GM10847 (cell line): ENCODE data around the gene SCAMP5.

Experiments used
- POLR2A ChIP-seq: IDR thresholded peaks from 2 replicates; pipeline ENCODE4 v1.6.1; 2011; ENCODE audit not compliant: insufficient read length; ENCODE audit errors: extremely low read depth

The SCAMP5 gene

DNA sequence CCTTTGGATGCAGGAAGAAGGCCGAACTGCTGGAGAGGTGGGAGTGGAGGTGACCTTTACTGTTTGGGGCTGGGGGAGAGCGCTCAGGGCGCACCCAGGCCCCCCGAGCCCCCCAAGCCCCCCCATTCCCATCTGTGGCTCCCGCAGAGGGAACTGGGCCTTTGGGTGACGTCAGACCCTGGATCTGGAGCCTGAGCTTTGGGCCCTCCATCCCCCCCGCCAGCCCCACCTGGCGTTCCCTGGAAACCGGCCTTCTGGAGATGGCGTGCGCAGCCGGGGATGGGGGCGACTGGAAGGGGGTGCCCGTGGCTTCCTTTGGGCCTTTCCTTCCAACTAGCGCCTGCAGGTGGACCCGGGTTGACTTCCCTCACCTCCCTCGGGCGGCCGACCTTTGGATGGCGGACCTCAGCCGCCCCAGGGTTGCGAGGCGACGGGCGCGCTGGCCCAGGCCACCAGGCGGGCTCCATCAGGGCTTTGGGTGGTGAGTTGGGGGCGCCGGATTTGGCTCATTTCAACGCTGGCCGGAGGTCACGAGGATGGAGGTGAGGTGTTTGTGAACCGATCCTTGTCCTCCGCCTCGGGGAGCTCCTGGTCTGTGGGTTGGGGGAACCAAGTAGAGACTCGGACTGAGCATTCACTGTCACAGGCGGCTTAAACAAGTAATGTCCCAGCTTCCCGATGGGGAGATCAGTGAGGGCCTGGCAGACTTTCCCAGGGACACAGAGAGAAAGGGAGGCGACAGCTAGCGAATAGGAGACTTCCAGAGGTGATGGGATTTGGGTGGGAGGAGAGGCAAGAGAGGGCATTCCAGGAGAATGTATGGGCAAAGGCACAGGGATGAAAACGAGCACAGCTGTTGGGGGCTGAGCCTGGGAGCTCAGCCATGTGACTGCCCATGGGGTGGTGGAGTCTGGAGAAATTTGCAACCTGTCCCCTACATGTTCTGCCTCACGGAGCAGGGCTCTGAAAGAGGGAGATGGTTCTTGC is 709 bp downstream of the SCAMP5 start:
- TF ChIP-seq POLR2A: no peak

DNA sequence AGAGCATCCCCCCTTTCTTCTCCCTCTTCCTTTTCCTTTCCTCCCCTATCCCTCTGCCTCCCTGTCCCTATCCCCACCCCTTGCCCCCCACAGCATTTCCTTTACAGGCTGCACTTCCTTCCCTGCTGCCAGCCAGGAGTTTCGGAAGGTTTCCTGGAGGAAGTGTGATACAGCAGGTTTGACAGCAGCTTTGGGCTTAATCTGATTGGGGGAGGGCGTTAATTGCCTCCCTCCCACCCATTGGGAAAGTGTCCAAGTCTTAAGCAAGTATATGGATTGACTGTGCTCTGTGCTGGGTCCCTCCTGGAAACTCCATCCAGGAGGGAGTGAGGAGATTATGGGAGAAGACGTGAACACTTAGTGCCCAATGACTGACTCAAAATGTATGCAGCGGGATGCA is 1.8 kb downstream of the SCAMP5 start:
- no peak for TF ChIP-seq POLR2A

DNA sequence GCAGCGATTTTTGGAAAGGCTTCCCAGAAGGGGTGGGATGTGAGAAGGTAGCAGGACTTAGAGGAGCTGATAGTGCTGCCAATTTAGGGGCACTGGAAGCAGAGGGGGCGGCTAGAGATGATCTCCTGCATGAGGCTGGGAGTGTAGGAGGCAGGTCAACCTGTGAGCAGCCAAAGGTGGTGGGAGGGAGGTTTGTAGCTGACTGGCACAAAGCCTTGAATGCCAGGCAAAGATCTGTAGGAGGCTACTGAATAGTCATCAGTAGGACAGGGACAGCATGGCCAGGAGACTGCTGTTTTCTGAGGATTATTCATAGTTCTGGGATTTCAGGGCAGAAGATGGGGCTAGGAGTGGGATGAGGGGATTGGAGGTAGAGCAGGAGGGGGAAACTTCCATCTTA is 2.2 kb downstream of the SCAMP5 start:
- TF ChIP-seq POLR2A: no peak

DNA sequence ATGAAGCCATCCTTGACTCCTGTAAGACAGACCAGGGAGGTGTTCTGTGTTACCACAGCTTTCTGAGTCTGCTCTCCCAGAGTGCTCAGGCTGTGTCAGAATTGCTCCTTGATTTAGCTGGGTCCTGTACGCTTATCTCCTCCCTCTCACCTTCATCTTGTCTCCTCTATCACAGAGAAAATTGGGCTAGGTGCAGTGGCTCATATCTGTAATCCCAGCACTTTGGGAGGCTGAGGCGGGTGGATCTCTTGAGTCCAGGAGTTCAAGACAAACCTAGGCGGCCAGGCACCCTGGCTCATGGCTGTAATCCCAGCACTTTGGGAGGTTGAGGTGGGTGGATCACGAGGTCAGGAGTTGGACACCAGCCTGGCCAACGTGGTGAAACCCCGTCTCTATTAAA is 5.9 kb downstream of the SCAMP5 start:
- TF ChIP-seq POLR2A: no peak

DNA sequence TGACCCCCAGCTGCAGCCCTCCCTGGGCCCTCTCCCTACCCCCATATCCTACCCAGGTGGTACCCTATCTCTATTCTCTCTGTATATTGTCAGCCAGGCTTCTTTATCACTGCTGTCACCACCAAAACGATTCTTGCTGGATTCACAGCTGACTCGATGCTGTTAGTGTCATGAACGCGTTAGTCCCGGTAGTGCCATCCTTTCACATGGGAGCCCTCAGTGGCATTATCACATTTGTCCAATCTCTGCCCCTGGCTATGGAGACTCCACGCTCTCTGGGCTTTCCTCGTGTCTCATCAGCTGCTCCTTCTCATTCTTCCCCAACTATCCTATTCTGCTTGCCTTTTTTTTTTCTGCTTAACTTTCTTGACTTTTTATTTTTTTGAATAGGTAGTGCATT is 7.0 kb downstream of the SCAMP5 start:
- TF ChIP-seq POLR2A: no peak

DNA sequence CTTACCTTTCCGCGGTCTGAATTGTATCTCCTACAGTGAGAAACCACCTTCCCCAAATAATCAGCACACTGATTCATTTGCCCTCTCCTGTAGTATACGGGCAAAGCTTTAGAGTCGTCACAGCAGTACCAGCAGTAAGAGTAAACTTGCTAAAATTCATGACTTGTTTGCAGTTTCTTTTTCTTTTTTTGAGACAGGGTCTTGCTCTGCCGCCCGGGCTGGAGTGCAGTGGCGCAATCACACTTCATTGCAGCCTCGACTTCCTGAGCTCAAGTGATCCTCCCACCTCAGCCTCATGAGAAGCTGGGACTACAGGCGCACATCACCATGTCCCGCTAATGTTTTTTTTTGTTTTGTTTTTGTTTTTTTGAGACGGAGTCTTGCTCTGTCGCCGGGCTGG is 11.9 kb downstream of the SCAMP5 start:
- no peak for TF ChIP-seq POLR2A

DNA sequence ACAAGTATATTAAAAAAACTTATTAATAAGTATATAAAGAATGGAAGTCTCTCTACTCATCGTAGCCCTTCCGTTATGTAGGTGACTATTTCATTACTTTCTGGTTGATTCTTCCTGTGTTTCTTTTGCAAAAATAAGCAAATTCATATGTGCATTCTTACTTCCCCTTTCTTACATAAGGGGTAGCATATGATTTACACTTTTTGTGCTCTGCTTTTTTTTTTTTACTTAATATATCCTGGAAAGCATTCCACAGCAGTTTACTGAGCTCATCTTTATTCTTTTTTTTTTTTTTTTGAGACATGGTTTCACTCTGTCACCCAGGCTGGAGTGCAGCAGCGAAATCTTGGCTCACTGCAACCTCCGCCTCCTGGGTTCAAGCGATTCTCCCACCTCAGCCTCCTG is 12.9 kb downstream of the SCAMP5 start:
- TF ChIP-seq POLR2A: no peak

DNA sequence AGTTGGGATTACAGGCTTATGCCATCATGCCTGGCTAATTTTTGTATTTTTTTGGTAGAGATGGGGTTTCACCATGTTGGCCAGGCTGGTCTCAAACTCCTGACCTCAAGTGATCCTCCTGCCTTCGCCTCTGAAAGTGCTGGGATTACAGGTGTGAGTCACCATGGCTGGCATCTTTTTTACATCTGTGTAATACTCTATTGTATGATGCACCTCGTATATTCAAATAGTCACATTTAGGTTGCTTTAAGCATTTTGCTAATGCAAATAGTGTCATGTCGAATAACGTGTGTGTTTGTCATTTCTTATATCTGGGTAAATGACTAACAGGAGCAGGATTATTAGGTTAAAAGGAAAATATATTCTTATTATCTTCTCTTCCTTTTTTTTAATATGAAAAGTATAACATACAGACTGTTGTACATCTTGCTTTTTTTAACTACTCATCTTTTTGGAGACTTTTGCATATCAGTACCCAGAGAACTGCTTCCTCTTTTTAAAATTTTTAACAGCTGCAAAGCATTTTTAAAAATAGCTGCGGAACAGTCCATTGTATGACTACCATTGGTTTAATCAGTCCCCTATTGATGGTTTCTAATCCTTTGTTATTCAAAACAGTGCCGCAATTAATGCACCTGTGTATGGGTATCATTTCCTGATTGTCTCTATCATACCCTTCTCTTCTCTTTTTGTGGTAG is 13.4 kb downstream of the SCAMP5 start:
- TF ChIP-seq POLR2A: no peak

DNA sequence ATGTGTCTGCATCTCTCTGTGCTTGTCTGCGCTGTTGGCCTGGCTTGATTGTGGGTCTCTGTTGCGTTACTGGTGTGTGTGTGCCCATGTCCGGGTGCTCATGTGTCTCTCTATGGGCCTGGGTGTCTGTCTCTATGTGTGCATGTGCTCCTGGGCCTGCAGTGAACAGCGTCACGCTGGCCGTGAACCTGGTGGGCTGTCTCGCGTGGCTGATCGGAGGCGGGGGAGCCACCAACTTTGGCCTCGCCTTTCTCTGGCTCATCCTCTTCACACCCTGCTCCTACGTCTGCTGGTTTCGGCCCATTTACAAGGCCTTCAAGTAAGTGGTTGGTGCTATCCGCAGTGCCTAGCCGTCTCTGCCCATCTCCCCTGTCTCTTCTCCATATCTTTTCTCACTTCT is 21.1 kb downstream of the SCAMP5 start:
- TF ChIP-seq POLR2A: no peak

DNA sequence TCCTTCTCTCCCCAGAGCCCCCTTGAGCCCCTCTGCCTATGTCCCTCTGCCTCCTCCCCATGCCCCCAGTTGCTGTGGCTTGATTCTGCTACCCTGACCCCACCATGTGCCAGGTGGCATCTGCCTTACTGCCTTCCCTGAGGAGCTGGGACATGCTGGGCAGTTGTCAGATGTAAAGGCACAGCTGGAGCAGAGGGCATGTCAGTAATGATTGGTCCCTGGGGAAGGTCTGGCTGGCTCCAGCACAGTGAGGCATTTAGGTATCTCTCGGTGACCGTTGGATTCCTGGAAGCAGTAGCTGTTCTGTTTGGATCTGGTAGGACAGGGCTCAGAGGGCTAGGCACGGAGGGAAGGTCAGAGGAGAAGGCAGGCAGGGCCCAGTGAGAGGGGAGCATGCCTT is 24.6 kb downstream of the SCAMP5 start:
- TF ChIP-seq POLR2A: no peak

DNA sequence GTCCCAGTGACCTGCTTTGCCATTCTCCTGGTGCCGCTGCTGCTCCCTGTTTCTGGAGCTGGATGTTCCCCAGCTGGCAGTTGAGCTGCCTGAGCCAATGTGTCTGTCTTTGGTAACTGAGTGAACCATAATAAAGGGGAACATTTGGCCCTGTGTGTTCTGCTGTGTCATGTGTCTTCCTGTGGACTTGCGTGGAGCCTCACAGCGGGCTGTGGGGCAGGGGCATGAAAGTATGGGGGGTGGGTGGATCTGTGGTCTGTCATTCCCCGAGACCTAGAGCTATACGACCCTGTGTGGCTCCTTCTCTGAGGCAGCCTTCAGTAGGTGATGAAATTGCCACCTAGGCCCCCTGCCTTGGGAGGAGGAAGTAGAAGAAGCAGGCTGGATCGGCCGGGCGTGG is 26.0 kb downstream of the SCAMP5 start:
- no peak for TF ChIP-seq POLR2A

DNA sequence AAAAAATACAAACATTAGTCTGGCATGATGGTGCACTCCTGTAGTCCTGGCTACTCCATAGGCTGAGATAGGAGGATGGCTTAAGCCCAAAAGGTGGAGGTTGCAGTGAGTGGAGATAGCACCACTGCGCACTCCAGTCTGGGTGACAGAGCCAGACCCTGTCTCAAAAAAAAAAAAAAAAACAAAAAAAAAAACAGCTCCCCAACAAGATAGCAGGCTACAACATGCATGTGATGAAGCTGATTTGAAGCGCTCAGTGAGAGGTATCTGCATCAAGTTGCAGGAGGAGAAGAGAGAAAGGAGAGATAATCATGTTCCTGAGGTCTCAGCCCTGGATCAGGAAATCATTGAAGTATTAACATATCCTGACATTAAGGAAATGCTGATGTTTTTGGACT is 27.4 kb downstream of the SCAMP5 start:
- no peak for TF ChIP-seq POLR2A

DNA sequence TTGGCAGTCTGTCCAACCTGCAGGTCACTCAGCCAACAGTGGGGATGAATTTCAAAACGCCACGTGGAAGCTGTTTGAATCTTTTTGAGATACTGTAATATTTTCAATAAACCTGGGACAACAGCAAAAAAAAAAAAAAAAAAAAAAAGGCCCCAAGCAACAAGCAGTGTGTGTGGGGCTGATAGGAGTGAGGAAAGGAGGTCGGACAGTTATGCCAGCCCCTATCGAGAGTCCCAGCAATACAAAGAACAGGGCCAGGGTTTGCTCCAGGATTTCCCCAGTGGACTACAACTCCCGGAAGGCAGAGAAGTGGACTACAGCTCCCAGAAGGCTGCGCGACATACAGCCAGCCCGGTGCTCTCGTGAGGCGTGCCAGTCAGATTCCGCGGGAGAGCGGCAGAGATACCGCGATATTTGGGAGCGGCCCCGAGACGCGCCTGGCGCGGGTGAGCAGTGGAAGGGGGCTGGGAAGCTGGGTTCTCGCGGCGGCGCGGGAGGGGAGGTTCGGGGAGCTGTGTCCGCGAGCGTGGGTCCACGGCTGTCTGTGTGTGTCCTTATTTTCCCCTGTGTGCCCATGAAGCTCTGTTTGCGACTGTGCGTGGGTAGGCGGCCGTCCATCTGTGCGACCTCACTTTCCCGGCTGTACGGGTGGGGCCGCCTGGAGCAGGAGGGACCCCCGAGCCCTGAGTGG is 28.0 kb downstream of the SCAMP5 start, which contains the start of gene PPCDC:
TSS of gene PPCDC (plus strand) at position 410 of the 691 bp plus-strand sequence. CDS start 4,729 bp downstream, outside the sequence.
- TF ChIP-seq POLR2A: peak; percentile 97

DNA sequence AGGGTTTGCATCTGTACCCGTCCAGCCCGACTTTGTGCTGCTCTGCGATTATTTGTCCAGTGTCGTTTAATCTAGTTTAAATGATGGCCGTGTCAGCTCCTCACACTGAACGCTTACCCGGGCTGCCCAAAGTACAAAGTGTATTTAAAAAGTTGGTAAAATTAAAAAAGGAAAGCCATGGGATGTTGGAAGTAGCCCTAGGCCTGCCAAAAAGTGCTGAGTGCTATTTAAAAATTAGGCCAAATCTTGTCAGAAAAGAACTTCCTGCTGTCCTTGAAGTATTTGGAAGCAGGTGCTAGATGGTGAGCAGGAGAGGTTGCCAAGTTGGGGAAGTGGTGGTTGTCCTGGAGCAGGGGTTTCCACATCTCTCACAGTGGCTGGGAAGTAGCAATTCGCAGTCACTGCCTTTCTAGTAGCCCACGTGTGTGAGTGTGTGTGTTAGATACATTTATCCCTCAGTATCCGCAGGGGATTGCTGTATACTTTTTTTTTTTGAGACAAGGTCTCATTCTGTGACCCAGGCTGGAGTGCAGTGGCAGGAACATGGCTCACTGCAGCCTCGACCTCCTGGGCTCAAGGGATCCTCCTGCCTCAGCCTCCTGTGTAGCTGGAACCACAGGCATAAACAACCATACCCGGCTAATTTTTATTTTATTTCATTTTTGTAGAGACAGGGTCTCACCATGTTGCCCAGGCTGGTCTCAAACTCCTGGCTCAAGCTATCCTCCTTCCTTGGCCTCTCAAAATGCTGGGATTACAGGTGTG is 28.7 kb downstream of the SCAMP5 start:
- TF ChIP-seq POLR2A: no peak

DNA sequence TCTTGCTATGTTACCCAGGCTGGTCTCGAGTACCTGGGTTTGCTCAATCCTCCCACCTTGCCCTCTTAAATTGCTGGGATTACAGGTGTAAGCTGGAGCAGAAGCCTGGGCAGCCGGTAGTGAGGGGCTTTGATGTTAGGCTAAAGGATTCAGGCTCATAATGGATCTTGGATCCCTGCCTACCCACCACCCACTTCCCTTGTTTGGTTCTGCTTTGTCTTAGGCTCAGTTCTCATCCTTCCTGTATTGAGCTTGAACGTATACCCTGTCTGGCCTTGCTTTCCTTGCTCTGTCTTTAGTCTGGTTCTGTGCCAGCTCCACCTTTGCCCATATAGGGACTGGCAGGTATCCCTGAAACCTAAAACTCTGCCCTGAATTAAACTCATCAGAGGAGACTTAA is 29.7 kb downstream of the SCAMP5 start:
- no peak for TF ChIP-seq POLR2A
